TTC549 (cell line): ENCODE data around the gene MMP8.
A peak's percentile ranks its signal among the peaks of the same experiment; 100 is the strongest.
"Not testable (repeated sequence)": the region's sequence is repeated elsewhere in the genome, so short reads cannot be mapped to it uniquely, and the experiment has no call there.

Source experiments
- FAIRE-seq: peaks from 2 replicates; lab custom pipeline; 2012; peaks lifted over from hg19 to GRCh38; lab: Jason Lieb, UNC

MMP8 gene, protein sequence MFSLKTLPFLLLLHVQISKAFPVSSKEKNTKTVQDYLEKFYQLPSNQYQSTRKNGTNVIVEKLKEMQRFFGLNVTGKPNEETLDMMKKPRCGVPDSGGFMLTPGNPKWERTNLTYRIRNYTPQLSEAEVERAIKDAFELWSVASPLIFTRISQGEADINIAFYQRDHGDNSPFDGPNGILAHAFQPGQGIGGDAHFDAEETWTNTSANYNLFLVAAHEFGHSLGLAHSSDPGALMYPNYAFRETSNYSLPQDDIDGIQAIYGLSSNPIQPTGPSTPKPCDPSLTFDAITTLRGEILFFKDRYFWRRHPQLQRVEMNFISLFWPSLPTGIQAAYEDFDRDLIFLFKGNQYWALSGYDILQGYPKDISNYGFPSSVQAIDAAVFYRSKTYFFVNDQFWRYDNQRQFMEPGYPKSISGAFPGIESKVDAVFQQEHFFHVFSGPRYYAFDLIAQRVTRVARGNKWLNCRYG

DNA sequence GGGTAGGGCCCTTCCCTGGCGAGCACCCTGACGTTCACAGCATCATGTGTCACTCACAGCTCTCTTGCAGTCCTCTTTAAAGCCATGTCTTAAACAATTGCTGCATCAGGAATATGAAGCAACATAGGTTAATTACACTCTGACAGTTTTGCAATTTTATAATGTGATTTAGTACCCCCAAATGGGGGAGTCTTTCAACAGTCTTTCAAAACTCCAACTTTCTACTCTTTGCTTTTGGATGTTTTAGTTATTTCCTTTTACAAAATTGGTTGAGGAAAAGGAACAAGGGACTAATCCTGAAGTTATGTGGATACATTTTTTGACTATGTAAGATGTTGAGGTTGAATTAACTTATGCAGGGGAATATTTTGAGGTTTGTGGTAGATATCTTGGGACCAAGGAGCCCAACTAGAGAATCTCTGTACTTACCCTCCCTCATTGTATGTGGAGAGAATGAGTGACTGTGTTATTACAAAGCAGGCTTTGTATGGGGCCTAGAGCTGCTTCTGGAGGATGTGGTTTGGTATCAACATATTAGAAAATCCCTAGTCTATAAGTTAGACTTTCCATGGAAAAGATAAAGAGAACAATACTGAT is at the start of gene MMP8:
TSS of gene MMP8 (minus strand) at position 51 of the 597 bp plus-strand sequence. CDS start 99 bp downstream, outside the sequence.
- no peak for FAIRE-seq

DNA sequence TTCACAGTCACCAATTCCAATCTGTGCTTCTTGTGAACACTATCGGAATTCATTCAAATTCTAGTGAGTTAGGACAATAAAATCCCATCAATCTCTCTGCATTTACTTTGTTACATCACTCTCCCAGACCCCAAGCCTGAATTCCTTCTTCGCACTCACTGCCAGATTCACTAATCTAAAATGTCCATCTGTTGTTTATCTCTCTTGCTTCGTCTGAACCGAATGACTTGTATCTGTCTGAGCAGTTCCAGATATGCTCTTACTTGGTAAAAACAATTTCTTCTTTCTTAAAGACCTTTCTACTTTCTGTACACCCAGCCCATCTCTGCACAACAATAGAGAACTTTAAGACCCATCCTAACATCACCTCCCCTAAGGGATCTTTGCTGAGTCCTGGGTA is 48.6 kb upstream of the MMP8 start:
- no peak for FAIRE-seq

DNA sequence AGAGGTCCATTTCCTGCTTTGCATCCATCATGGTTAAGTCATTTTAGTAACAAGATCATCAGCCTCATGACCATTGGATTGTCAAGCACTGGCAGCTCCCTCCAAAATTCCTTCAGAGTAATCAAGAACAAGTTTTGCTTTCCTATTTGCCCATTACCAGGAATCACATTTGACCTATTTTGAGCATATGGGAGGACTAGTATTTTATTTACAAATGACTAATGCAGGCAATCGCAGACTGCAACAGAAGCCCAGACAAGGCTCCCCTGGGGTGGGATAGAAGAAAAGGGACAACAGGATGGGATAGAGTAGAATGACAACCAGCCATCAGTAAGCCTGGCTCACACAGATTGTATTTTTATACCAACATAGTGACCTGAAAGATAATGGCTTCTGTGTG is 46.6 kb upstream of the MMP8 start:
- no peak for FAIRE-seq

DNA sequence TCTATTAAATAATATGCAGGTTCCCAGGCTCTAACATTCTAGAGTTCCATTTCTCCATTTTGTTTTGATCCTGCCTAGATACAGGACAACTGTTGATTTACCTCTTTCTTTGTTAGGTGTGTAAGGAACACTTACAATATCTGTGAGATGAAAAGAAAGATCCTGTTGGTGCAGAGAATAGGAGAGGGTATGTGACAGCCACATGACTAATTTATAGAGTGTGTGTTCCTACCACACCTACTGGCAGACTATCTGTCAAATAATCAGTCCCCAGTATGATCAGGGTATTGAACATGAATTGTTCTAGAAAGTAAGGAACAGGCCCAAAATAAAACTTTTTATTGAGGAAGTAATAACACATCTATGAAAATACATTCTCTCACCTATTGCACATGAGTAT is 45.4 kb upstream of the MMP8 start:
- no peak for FAIRE-seq

DNA sequence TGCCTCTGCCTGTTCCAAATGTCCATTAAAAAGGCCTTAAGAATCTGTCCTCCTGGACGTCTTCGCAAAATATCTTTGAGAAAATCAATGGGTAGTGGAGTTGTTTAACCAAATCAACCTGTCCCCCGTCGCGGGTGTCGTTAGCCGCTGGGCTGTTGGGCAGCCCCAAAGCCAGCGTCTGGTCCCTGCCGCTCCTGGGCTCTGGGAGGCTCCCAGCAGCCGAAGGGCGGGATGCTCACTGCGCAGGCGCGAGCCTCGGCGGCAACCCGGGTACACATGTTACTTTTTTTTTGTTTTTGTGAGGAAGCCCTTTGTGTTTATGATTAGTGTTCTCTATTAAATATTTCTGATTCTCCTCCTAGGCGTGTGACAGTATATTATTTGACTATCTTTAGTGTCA is 43.0 kb upstream of the MMP8 start:
- FAIRE-seq = no peak

DNA sequence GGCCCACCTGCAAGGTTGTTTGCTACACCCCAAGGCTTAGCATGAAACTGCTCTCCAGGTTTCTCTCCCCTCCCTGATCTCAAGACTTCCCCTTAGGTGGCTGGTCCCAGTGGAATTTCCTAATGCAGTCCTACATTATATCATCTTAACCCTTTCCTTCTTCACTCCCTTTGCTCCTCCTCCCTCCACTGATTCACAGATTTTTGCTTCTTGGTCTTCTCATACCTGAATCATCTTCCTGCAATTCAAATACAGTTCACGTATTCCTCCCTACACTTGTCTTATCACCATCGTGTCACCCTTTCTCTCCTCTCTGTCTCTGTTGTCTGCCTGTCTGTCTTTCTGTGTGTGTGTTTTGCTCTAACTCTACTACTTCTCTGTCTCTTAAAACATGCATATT is 38.7 kb upstream of the MMP8 start:
- no peak for FAIRE-seq

DNA sequence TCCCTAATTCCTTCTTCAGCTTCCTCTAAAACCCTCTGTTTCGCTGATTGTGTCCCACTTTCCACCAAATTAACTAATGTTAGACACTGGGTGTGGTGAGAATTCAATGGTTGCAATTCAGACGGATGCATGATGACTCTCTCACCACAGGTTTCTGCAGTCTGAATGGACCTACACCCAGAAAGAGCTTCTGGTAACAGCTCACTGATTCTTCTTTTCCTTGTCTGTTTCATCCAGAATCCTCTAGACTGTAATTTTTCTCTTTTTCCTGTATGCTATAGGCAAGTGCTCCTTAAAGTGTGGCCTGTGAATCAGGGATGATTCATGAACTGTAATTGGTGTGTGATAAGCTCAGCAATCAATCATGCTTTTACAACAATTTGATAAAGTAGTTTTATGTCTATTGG is 37.6 kb upstream of the MMP8 start:
- FAIRE-seq = peak; percentile 83

DNA sequence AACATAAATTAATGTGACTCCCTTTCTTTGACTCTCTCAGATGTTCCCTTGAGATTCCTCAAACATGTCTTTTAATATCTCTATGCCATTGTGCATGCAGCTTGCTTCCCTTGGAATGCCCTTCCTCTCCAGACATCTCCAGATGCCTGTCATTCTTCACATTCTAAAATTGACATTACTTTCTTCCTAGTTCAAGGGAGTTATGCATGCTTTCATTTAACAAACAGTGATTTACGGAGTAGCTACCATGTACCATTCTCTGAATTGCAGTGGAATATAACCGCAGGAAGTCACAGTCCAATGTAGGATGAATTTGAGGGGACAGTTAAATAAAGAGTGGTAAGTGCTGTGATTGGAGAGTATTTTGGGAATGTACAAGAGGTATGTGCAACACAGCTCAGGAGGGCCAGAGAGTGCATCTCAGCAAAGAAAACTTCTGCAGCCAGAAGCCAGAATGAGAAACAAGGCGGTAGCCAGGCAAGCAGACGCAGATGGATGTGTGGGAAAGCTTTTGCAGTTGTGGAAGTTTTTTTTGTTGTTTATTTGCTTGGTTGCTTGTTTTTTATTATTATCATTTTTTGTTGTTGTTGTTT is 37.0 kb upstream of the MMP8 start:
- peak; percentile 97 for FAIRE-seq

DNA sequence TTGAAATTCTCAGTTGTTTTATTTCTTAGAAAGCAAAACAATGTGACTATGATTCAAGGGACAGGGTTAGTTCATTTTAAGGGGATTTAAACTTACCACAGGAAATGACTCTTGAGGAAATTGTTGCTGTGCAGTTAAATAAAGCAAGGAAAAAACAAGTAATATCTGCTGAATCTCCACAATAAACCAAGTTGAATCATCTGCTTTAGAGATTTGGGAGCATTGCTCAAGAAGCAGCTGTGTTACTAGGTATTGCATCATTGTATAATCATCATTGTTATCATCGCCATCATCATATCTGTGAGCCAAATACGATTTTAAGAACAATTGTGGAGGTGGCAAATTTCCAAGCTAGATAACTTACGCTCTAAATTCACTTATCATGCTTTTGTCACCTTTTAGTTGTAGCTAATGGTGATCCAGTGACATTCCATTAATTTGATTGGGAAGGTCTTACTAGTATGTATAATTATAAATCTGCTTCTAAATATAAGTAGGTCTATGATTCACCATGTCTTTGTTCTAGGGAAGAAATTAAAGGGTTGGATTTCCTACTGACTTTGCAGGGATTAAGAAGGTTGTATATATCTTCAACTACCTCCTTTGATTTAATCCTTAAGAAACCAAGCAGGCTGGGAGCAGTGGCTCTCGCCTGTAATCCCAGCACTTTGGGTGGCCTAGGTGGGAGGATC is 35.7 kb upstream of the MMP8 start:
- FAIRE-seq = peak; percentile 90

DNA sequence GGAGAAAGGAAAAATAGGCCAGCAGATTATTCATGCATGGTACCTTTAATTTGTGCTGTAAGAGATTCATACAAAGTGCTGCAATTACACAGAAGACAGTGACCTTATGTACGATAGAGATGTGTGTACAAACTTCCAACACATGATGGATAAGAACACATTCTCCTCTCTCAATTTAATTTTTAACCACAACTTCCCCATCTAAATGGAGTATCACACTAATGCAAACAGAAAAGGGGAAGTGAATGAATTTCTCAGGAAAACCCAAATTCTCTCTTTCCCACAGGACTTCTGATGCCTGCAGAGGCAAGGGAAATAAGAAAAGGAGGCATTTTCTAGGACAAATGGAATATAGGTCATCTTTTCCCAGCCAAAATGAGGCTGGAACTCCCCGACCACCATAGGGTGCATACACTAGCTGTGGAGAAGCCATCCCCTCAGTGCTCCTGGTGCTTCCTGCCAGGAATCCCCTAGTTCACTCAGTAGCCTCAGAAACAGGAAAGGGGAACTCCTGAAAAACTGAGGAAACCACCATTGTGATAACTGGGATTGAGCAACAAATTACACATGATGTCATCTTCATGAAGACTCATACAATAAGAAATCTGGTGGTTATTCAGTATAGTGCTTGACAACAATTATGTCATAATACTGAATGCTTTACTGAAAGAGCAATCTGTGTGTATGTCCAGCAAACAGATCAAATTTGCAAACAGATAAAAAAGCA is 33.2 kb upstream of the MMP8 start:
- no peak for FAIRE-seq

DNA sequence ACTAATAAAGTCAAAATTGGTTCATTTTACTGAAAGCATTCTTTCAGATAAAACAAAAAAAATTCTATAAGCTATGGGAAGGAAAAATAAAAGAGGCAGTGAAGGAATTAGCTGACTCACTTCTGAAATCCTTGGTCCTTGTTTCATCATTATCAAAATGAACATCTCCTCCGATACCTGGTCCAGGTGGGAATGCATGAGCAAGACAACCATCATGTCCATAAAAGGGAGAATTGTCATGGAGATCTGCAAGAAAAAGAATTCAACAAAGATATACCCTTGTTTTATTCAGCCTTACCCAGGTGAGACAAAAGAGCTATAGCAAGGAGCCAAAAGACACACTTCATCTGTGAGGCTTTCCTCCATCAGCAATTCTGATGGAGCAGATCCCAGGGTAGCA is 28.5 kb upstream of the MMP8 start:
- no peak for FAIRE-seq

DNA sequence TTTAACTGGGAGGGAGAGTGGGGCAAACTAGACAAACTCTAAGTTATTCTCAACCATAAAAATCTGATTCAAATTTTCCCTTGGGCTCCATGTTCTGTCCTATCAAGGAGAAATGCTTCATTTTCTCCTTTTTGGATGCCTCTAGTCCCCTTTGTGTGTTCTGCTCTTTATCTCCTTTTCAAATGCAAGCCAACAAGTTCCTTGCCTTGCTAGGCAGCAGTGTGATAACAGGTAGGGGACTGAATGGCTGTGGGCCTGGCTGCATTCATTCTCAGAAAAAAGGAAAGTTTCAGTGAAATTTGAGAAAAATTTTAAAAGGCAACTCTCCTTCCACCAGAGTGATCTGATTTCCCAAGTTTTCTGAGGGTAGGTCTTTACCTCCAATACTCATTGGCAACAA is 26.9 kb upstream of the MMP8 start:
- no peak for FAIRE-seq

DNA sequence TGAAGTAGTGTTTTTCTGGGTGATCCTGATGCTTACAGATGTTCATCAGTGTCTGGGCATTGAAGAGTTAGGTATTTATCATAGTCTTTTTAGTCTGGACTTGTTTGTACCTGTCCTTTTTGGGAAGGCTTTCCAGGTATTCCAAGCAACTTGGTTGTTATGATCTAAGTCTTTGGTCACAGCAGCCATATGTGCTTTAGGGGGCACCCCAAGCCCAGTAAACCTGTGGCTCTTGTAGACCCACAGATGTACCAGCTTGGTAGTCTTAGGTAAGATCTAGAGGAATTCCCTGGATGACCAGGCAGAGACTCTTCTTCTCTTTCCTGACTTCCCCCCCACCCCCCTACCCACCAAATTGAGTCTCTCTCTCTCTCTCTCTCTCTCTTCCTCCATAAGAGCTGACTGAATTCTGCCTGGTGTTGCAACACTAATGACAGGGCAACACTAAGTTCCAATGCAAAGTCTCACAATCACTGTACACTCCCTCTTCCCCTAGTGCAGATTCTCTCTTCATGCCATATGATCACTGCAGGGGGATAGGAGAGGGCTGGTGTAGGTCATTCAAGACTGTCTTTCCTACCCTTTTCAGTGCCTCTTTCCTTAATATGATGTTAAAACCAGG is 24.5 kb upstream of the MMP8 start:
- no peak for FAIRE-seq

DNA sequence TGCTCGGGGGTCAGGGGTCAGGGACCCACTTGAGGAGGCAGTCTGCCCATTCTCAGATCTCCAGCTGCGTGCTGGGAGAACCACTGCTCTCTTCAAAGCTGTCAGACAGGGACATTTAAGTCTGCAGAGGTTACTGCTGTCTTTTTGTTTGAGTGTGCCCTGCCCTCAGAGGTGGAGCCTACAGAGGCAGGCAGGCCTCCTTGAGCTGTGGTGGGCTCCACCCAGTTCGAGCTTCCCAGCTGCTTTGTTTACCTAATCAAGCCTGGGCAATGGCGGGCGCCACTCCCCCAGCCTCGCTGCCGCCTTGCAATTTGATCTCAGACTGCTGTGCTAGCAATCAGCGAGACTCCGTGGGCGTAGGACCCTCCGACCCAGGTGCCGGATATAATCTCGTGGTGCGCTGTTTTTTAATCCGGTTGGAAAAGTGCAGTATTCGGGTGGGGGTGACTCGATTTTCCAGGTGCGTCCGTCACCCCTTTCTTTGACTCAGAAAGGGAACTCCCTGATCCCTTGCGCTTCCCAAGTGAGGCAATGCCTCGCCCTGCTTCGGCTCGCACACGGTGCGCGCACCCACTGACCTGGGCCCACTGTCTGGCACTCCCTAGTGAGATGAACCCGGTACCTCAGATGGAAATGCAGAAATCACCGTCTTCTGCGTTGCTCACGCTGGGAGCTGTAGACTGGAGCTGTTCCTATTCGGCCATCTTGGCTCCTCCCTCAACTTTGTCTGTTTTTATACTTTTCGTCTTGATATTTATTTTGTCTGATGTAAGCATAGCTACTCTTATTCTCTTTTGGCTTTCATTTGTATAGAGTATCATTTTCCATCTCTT is 22.2 kb upstream of the MMP8 start:
- not testable (repeated sequence) for FAIRE-seq

DNA sequence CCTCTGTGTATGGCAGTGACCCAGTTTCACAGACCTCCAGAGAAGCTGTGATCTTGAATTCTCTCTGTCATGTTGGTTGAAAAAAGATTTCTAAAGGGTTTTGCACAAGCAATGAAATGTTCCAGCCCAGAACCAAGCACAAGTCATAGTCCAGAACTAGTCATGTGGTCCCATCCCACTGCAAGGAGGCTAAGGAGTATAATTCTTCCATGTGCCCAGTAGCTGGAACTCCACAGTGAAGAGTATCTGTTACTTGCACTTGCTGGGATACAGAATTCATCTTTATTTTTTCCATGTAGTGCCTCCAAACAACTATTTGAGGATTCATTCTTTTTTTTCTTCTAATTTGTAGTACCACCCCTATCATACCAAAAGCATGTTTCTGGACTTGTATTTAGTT is 9.9 kb upstream of the MMP8 start:
- FAIRE-seq = no peak

DNA sequence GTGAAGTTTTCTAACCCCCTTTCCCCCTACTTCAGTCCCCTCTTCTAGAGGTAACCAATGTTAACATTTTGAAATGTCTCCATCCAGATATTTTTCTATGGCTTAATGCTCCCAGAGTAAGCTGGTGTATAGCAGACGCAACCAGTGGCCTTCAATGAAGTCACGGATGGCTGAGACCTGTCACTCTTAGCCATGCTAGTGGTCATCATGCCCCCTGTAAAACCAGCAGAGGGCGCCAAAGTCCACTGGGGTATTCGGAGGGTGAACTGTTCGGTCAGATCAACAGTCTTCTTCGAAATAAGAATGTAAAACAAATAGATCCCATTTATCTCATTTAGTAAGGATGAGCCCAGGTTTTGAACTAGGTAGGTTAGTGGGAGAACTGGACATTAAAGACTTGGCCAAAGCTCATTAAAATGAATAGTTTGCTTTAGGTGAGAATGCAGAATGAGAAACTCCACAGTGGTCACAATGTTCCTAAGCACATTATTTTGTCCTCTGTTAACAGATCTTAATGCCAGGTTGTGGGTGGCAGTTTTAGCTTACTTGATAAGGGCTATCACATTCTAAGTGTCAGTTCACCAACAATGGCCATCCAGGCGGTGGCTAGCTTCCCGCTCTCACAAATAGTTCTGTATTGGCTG is 8.6 kb upstream of the MMP8 start:
- peak; percentile 68 for FAIRE-seq

DNA sequence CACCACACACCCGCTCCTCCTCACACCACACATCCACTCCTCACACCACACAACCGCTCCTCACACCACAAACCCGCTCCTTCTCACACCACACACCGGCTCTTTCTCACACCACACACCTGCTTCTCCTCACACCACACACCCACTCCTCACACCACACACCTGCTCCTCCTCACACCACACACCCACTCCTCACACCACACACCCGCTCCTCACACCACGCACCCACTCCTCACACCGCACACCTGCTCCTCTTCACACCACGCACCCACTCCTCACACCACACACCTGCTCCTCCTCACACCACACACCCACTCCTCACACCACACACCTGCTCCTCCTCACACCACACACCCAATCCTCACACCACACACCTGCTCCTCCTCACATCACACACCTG is 6.2 kb upstream of the MMP8 start:
- FAIRE-seq = not testable (repeated sequence)

DNA sequence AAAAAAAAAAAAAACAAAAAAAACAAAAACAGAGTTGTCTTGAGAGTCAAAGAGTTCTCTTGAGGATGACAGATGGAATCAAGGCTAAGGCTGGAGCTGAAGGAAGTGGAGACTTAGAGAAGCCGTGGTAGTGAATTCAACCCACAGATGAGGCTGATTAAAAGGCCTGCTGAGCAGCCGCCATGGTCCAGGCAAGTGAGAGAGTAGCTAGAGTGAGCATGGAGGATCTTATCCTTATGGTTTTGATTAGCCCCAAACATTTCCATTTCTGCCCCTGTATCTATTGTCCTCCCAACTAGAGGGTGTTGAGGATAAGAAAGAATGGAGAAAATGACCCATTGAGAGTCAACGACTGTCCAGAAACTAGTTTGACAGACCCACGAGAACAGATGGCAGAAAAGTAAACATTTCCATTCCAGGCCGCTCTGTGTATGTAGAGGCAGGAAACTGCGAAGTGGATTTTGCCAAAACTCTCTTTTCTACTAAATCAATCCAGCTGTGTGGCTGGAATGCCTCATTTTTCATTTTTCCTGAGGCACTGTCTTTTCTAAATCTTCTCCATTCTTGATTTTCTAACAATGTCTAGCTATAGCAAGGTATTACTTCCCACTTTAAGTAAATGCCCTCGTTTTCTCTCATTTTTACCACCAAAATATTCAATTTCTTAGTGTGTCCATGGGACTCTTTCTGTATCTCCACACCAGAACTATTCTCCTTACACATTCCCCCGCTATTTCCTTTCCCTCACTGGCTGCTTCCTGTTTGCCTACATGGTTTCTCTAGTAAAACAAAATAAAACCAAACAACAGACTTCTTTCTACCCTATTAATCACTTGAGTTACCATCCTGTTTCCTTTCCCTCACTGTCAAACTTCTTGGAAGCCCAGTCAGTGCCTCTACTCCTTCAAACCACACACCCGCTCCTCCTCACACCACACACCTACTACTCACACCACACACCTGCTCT is 5.4 kb upstream of the MMP8 start:
- FAIRE-seq = no peak

DNA sequence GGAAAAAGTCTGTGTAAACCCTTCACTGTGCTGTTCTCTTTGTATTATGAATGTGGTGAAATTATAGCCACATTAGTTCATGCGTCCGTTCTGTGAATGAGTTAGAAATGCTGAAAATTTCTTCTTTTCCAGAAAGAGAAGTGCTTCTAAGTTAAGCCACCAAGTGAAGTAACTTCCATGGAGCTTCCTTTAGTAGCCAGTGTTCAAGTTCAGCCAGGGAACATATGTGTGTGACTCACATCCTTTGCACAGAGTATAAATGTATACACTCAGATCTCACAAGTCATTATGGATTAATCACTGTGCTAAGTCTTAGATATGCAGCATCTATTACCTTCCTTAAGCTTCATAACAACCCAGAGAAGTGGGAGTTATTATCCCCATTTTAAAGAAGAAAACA is 3.1 kb upstream of the MMP8 start:
- FAIRE-seq = no peak
